NCI-H1092 (cell line): ENCODE results near the gene CD22.
"Not testable (repeated sequence)": the region's sequence is repeated elsewhere in the genome, so short reads cannot be mapped to it uniquely, and the experiment has no call there.

Experiments used
- DNase-seq: peaks from one replicate; lab custom pipeline; 2025; lab: John Stamatoyannopoulos, UW

The CD22 gene

DNA sequence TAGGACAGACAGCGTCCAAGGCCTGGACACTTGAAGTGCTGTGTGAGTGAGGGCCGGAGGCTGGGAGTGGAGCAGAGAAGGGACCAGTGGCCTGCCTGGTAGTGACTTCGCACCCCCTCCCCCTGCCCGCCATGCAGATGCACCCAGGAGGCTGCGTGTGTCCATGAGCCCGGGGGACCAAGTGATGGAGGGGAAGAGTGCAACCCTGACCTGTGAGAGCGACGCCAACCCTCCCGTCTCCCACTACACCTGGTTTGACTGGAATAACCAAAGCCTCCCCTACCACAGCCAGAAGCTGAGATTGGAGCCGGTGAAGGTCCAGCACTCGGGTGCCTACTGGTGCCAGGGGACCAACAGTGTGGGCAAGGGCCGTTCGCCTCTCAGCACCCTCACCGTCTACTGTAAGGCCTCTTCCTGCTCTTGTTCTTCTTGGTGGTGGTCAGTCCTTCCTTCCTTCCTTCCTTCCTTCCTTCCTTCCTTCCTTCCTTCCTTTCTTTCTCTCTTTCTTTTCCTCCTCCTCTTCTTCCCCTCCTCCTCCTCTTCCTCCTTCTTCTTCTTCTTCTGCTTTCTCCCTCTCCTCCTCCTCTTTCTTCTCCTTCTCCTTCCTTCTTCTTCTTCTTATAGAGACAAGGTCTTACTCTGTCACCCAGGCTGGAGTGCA is 12.7 kb downstream of the CD22 start:
- DNase-seq, result no peak

DNA sequence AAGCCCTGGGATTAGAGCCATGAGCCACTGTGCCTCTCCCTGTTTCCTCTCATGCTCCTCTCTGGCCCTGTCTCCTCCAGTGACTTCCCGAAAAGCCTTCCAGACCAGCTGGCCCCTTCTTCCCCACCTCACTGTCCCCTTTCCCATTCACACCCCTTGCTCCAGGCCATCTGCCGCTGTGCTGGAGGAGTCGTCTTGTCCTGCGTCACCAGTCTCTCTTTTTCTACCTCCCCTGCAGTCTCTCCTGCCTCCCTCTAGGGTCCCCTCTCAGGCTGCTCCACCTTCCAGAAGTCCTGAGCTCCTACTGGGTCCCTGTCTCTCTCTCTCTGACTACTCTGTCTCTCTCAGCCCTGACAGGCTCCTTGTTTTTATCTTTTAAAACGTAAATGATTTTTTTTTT is 13.4 kb downstream of the CD22 start:
- DNase-seq, result no peak

DNA sequence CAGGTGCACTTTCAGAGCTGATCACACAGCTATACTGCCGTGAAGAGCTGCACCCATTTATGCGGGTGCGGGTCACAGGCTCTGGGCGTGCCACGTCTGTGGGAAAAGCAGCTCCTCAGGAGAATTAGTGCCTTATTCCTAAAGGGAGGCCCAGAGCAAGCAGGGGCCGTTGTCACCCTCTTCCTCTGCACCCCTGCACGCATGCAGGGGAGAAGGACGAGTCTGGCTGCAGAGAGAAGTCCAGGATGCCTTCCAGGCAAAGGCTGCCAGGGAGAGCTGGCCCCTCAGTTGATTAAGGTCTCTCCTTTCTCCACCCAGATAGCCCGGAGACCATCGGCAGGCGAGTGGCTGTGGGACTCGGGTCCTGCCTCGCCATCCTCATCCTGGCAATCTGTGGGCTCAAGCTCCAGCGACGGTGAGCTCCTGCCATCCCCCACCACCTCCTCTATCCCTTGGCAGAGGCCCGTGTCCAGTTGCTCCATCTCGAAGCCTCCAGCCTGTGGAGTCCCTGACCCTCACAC is 15.6 kb downstream of the CD22 start:
- DNase-seq, result no peak

DNA sequence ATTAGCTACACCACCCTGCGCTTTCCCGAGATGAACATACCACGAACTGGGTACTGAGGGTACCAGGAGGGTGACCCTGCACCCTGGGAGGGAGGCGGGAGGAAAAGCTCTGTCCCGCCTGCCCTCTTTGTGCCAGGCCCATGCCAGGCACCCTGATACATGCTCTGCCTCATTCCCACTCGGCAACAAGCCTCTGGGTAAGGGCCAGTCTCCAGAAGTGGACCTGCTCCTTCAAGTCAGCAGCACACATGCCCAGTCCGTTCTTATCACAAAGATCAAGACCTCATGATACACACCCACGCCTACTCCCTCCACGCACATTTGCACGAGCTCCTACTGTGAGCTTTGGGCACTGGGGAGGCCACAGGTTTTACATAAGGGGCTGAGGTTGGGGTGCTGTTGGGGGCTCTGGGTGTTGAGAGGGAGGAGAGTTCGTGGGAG is 16.7 kb downstream of the CD22 start:
- no peak for DNase-seq

DNA sequence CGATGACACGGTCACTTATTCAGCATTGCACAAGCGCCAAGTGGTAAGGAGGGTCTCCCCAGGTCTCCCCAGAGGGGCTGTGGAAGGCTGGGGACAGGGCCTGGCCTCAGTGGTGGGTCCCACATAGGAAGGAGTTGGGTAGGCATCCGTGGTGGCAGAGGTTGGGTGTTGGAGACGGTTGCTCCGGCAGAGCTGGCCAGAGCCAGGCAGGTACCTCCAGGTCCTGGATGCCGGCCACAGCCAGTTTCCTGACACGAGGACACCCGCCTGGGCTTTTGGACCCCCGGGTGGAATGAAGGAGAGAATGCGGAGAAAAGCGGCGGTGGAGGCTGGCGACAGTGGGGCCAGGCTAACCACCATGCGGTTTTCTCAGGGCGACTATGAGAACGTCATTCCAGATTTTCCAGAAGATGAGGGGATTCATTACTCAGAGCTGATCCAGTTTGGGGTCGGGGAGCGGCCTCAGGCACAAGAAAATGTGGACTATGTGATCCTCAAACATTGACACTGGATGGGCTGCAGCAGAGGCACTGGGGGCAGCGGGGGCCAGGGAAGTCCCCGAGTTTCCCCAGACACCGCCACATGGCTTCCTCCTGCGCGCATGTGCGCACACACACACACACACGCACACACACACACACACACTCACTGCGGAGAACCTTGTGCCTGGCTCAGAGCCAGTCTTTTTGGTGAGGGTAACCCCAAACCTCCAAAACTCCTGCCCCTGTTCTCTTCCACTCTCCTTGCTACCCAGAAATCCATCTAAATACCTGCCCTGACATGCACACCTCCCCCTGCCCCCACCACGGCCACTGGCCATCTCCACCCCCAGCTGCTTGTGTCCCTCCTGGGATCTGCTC is 17.4 kb downstream of the CD22 start:
- DNase-seq, result no peak

DNA sequence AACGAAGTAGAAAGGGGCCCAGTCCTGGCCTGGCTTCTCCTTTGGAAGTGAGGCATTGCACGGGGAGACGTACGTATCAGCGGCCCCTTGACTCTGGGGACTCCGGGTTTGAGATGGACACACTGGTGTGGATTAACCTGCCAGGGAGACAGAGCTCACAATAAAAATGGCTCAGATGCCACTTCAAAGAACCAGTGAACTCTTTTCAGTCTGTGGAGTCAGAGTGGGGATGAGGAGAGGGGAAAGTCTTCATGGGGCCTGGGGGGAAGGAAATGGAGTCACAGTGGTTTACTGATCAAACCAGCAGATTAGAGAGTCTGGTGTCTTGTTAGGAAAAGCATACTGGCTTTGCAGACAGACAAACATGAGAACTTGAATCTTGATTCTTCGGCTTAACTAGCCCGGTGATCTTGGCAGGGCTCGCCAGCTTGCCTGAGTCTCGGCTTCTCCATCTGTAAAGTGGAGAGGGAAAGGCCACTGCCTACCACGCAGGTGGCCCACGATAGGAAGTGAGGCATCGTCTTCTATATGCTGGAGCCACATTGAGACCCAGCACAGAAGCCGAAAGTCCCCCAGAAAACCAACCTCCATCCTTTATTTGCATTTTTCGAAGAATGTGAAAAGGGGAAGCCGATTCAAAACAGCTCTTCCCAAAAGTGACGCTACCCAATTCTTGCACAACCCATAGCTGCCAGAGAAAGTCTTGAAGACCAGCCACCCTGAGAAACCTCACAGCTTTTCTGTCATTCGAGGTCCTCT is 18.4 kb downstream of the CD22 start, which contains the start of gene FFAR1:
Gene FFAR1 (plus strand): TSS at position 732 of the 759 bp plus-strand sequence. CDS start 3,650 bp downstream, outside the sequence.
- DNase-seq, result no peak

DNA sequence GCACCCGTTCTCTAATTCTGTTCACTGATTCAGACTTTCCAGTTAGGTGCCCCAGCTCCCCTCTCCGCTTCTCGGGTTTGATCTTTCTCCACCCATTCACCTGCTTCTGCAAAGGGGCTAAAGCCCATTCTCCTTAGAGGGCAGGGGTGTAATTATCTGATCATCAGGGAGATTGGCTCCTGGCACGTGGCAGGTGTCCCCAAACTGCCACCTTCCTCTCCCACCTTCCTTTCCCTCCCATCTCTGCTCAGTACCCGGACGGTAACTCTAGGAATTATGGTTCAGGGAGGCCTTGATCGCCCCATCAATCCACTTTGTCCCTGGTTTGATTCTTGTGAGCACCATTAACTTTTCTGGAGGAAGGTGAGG is 18.9 kb downstream of the CD22 start:
- DNase-seq, result no peak

DNA sequence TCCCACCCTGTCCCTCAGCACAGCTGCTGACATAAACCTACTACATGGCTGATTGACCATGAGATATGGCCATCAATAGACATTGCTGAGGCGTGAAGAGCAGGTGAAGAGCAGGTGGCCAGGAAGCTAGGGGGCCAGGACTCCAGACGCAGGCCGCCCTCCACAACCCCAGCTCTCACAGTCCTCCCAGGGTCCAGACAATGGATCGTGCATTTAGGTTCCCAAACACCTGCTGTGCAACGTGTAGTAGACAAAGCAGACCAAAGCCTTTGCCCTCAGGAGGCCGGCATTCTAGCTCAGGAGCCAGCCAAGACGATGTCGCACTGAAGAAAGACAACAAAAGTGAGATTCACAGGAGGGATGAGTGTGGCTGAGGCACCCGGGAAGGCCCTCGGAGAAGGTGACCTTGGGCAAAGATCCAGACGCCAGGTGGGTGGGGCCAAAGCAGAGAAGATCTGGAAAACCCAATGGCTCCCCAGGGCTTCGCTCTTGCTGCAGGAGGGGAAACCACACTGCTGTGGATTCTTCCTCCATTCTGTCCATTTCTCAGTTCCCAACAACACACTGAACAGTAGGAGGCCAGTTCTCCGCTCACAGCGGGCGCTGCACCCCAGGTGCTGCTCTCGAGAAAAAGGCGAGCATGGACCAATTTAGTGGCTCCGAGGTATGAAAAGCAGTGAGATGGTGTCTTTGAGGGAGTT is 20.1 kb downstream of the CD22 start:
- no peak for DNase-seq

DNA sequence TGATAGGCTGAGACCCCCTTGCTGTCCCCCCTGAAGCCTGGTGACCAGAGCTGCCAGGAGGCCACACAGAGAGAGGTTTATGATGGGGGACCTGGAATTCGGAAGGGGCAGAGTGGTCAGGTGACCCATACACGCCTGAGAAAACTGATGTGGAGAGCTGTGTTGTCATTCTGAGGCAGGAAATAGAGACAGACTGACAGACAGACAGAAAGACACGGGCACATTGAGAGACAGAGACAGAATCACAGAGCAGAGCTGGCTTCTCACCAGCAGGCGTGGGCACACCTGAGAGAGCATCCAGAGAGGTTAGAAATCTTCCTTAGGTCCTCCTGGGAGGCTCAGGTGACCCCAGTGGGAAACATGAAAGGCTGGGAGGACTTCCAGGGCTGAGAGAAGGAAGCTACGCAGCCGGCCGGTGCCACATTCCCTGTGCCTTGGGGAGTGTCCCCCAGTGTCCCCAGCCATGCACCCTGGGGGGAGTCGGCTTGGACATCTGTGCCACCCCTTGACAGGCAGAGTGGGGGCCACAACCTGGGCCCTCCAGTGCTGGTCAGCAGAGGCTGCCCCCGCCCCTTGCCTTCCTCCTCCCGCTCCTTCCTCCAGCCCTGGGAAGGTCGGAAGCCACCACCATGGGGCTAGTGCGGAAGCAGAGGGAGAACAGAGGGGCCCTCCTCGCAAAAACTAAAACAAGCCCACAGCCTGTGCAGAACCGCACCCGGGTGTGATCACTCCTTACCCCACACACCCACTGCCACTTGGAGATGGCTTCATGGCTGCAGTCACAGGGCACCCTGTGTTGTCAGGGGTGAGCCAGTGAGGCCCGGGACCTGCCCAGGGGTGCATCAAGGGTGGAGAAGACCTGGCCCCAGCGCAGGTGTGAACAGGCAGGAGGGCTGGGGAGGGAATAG is 20.9 kb downstream of the CD22 start:
- DNase-seq, result no peak

DNA sequence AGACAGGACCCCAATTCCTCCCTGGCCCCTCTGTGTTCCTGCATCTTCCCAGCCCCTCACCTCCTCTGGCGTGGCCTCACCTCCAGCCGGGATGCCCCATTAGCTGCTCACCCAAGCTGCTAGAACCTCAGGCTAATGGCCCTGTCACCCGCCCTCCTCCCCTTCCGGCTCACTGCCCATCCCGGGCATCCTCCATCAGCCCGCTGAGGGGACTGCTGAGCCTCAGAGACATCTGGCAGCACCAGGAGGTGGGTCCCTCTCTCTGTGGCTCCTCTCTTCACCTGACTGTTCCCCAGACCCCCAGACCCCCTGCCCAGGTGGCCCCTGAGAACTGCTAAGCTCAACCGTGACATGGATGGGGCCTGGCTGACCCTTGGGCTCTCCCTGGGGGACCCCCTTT is 21.6 kb downstream of the CD22 start:
- DNase-seq, result no peak

DNA sequence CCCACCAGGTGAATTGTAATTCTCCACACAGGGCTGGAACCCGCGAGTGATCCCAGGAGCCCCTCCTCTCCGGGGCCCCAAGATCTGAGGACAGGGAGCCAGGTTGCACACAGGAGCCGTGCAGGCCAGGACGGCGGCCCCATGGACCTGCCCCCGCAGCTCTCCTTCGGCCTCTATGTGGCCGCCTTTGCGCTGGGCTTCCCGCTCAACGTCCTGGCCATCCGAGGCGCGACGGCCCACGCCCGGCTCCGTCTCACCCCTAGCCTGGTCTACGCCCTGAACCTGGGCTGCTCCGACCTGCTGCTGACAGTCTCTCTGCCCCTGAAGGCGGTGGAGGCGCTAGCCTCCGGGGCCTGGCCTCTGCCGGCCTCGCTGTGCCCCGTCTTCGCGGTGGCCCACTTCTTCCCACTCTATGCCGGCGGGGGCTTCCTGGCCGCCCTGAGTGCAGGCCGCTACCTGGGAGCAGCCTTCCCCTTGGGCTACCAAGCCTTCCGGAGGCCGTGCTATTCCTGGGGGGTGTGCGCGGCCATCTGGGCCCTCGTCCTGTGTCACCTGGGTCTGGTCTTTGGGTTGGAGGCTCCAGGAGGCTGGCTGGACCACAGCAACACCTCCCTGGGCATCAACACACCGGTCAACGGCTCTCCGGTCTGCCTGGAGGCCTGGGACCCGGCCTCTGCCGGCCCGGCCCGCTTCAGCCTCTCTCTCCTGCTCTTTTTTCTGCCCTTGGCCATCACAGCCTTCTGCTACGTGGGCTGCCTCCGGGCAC is 22.6 kb downstream of the CD22 start:
- no peak for DNase-seq

DNA sequence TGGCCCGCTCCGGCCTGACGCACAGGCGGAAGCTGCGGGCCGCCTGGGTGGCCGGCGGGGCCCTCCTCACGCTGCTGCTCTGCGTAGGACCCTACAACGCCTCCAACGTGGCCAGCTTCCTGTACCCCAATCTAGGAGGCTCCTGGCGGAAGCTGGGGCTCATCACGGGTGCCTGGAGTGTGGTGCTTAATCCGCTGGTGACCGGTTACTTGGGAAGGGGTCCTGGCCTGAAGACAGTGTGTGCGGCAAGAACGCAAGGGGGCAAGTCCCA is 23.1 kb downstream of the CD22 start:
- no peak for DNase-seq

DNA sequence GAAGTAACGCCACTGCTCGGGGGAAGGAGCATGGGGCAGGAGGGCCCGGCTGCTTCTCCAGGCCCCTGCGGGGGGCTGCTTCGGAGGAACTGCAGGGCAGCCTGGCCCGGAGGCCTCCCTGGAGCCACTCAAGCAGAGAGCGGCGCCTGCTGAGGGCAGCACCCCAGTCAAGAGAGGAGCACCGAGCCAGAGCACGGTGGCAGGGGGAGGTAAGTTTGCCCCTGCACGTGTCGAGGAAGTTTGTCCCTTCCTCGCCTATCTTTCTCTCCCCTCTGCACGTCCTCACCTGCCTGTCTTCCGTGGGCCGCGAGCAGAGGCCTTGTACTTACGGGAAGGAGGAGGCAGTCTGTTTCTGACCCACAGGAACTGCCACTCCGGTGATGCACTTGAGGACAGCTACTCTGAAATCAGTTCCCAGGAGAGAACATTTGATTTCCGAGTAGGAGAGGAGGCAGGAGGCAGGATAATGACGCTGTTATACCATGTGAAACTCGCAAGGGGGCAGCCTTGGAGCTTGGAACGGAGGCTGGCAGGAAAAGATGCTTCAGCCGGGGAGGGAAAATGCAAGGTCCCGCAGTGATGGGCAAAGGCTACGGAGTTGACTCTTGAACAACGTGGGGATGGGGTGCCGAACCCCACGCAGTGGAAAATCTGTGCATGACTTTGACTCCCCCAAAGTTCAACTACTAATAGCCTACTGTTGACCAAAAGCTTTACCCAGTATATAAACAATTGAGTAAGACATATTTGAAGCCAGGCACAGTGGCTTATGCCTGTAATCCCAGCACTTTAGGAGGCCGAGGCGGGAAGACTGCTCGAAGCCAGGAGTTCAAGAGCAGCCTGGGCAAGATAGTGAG is 23.7 kb downstream of the CD22 start:
- DNase-seq, result peak; percentile 3

DNA sequence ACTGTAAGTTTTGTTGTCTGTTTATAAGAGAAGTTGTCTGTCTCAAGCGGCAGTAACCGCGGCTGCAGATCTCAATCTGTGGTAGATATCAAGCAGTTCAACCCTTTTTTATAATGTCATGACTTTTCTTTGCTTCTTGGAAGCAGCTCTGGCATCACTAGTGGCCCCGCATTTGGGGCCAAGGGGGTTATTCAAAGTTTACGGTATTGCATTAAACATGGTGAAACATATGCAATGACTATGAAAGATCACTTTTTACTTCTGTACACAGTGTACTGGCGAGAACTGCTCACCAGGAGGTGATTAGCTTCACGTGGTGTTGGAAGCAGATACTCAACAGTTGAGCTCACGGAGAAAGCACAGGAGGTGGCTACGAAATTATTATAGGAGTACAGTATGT is 24.6 kb downstream of the CD22 start:
- no peak for DNase-seq

DNA sequence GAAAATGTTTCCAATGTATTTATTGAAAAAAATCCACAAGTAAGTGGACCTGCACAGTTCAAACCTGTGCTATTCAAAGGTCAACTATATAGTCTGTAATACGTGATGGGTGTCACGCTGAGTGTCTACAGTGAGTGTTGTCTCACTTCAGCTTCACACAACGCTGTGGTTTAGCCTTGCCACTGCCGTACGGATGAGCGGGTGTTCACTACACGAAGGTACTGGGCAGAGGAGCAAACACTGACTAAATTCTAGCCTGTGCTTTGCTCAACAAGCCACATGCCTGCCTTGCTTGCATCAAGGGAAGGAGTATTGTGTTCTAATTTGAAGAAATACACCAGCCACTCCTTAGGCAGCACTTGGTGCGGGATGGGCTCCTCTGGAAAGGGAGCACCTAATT is 25.9 kb downstream of the CD22 start:
- DNase-seq, result no peak

DNA sequence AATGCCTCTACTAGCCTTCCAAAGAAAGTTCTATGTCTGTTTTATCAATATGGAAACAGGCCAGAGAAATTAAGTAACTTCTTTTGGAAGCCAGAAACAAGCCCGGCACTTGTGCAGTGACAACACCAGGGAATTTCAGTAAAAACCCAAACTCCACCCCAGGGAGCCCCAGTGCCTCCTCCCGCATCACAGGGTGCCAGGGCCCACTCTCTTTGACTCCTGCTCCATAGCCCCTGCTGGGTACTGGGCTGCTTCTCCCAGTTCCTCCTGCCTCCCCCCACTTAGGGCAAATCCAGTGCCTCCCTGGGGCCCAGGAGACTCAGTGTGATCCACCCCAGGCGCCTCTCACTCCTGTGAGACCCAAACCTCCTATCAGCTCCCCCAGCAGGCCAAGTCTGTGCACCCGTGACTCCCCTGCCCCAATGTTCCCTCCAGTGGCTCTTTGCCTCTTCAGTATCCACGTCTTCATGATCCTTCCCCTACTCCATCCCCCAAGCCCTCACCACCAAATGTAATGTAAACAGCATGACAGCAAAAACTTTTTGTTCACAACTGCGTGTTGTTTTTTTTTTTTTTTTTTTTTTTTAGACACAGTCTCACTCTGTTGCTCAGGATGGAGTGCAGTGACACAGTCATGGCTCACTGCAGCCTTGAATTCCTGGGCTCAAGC is 26.9 kb downstream of the CD22 start:
- DNase-seq, result no peak

DNA sequence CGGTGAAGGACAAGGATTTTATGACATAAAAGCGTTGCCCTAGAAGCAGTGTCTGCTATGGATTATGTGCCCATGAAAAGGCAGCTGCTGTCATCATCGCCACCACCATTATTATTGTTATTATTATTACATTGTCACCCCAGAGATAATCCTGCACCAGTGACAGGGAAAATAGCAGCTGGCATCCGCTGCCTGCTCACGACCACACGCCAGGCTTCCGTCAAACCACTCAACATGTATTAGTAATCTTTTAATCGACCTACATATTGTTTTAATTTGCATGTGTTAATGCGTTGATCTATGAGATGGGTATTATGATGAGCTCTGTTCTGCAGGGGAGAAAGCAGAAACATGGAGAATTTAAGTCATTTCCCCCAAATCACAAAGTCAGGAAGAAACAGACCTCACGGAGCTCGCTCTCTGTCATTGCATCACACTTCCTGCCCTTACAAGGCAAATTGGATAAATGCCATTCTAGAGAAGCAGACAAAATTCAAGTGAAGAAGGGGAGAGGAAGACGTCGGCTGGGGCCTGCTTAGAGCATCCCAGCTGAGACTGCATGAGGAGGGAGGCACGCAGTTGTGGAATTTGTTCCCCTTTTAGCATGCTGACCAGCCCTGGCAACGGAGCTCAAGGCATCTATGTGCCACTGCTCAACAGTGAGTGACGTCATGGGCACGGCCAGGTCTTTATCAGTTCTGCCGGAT is 29.0 kb downstream of the CD22 start, which contains the start of gene FFAR3:
Gene FFAR3 (plus strand): TSS at position 594 of the 707 bp plus-strand sequence. CDS start 431 bp downstream, outside the sequence.
- no peak for DNase-seq

DNA sequence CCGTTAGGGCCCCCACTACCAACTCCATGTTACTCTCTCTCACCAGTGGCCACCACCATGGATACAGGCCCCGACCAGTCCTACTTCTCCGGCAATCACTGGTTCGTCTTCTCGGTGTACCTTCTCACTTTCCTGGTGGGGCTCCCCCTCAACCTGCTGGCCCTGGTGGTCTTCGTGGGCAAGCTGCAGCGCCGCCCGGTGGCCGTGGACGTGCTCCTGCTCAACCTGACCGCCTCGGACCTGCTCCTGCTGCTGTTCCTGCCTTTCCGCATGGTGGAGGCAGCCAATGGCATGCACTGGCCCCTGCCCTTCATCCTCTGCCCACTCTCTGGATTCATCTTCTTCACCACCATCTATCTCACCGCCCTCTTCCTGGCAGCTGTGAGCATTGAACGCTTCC is 29.8 kb downstream of the CD22 start:
- not testable (repeated sequence) for DNase-seq
